Mesenchymal stem cell (in vitro differentiated cells and primary cell): Measurements from ENCODE around the gene CFAP65.

Experiments used
- DNase-seq: peaks from one replicate; pipeline ENCODE4 v3.0.0-alpha.2; 2013
- H2AFZ ChIP-seq: one replicate; pipeline ENCODE4 v1.6.1; 2013; ENCODE audit warnings: low read depth, mild to moderate bottlenecking, control low read depth, inconsistent platforms, low read length, moderate library complexity
- H2AK5ac ChIP-seq: 2 replicates; pipeline ENCODE4 v1.6.1; 2013; ENCODE audit warnings: low read length, moderate library complexity, mild to moderate bottlenecking, inconsistent platforms; ENCODE audit not compliant: severe bottlenecking
- H2BK120ac ChIP-seq: one replicate; pipeline ENCODE4 v1.6.1; 2013; ENCODE audit warnings: low read depth, mild to moderate bottlenecking, inconsistent platforms, low read length, moderate library complexity
- H2BK12ac ChIP-seq, 2 experiments: one replicate each; pipeline ENCODE4 v1.6.1; 2013; ENCODE audit warnings: inconsistent platforms in 2 of 2, low read length in 2 of 2, mild to moderate bottlenecking in 2 of 2, moderate library complexity in 2 of 2, control low read depth in 1 of 2
- H2BK15ac ChIP-seq: one replicate; pipeline ENCODE4 v1.6.1; 2013; ENCODE audit warnings: mild to moderate bottlenecking, low read depth, inconsistent platforms; ENCODE audit not compliant: poor library complexity, severe bottlenecking
- H2BK5ac ChIP-seq: 2 replicates; pipeline ENCODE4 v1.6.1; 2013; ENCODE audit warnings: low read depth, mild to moderate bottlenecking, low read length, control low read depth, inconsistent platforms; ENCODE audit not compliant: poor library complexity, severe bottlenecking
- H3K14ac ChIP-seq, 2 experiments: one replicate each; pipeline ENCODE4 v1.6.1; 2013; ENCODE audit warnings: inconsistent platforms in 2 of 2, low read length in 2 of 2, control low read depth in 1 of 2, mild to moderate bottlenecking in 1 of 2, moderate library complexity in 1 of 2
- H3K18ac ChIP-seq, 2 experiments: one replicate each; pipeline ENCODE4 v1.6.1; 2013; ENCODE audit warnings: inconsistent platforms in 2 of 2, low read length in 2 of 2, control low read depth in 1 of 2, low read depth in 1 of 2, mild to moderate bottlenecking in 1 of 2
- H3K23ac ChIP-seq, 2 experiments: one replicate each; pipeline ENCODE4 v1.6.1; 2013; ENCODE audit warnings: inconsistent platforms in 2 of 2, low read length in 2 of 2, mild to moderate bottlenecking in 2 of 2, moderate library complexity in 2 of 2, control low read depth in 1 of 2
- H3K27ac ChIP-seq: 2 replicates; pipeline ENCODE4 v1.5.1; 2013; ENCODE audit warnings: mild to moderate bottlenecking, moderate library complexity, low read length, control low read depth, inconsistent platforms; ENCODE audit not compliant: poor library complexity, severe bottlenecking
- H3K27me3 ChIP-seq, 2 experiments: 2 replicates each; pipeline versions ENCODE4 v1.6.1 to v1.7.0; 2013; ENCODE audit warnings: low read length in 2 of 2, mild to moderate bottlenecking in 2 of 2, moderate library complexity in 2 of 2, control low read depth in 1 of 2, inconsistent platforms in 1 of 2; ENCODE audit not compliant: control insufficient read depth in 1 of 2, insufficient read depth in 1 of 2
- H3K36me3 ChIP-seq, 2 experiments: 2 replicates each; pipeline versions ENCODE4 v1.6.1 to v1.7.0; 2013; ENCODE audit warnings: low read length in 2 of 2, control low read depth in 1 of 2, inconsistent platforms in 1 of 2, low read depth in 1 of 2, mild to moderate bottlenecking in 1 of 2; ENCODE audit not compliant: insufficient read depth in 2 of 2, control insufficient read depth in 1 of 2
- H3K4ac ChIP-seq, 2 experiments: one replicate each; pipeline ENCODE4 v1.6.1; 2013; ENCODE audit warnings: inconsistent platforms in 2 of 2, low read length in 2 of 2, mild to moderate bottlenecking in 2 of 2, moderate library complexity in 2 of 2, control low read depth in 1 of 2, low read depth in 1 of 2
- H3K4me1 ChIP-seq: 2 replicates; pipeline ENCODE4 v1.6.1; 2013; ENCODE audit warnings: low read depth, low read length, control low read depth; ENCODE audit not compliant: control insufficient read depth, insufficient read depth
- H3K4me2 ChIP-seq: 2 replicates; pipeline ENCODE4 v1.6.1; 2013; ENCODE audit warnings: low read length, mild to moderate bottlenecking, inconsistent platforms; ENCODE audit not compliant: poor library complexity, severe bottlenecking
- H3K4me3 ChIP-seq, 2 experiments: 2 replicates each; pipeline versions ENCODE4 v1.5.1 to v1.7.0; 2013; ENCODE audit warnings: low read length in 2 of 2, mild to moderate bottlenecking in 2 of 2, control low read depth in 1 of 2, low read depth in 1 of 2; ENCODE audit not compliant: insufficient read depth in 1 of 2
- H3K79me1 ChIP-seq: replicated peaks from 2 replicates; pipeline ENCODE4 v1.6.1; 2013; ENCODE audit warnings: mild to moderate bottlenecking, control low read depth, low read length, inconsistent platforms; ENCODE audit not compliant: poor library complexity, severe bottlenecking
- H3K9ac ChIP-seq: 2 replicates; pipeline ENCODE4 v1.7.0; 2013; ENCODE audit warnings: mild to moderate bottlenecking, low read length, moderate library complexity
- H3K9me3 ChIP-seq: 2 replicates; pipeline ENCODE4 v1.7.0; 2013; ENCODE audit warnings: mild to moderate bottlenecking, low read length; ENCODE audit not compliant: control insufficient read depth
- H4K8ac ChIP-seq: one replicate; pipeline ENCODE4 v1.6.1; 2013; ENCODE audit warnings: inconsistent platforms, mild to moderate bottlenecking, low read length, moderate library complexity
- H4K91ac ChIP-seq: one replicate; pipeline ENCODE4 v1.6.1; 2013; ENCODE audit warnings: mild to moderate bottlenecking, low read length, inconsistent platforms
- WGBS: methylation state at CpG from one replicate; pipeline ENCODE4 v1.1.7; 2013; ENCODE audit warnings: mixed read lengths; 5-methylcytosine and 5-hydroxymethylcytosine counted together
- small RNA-seq: library from polyadenylated mRNA; stranded (forward); fragments of <200 nt; extraction: miRNeasy Mini kit (QIAGEN cat#:217004); gene quantifications from one replicate; pipeline ENCODE3, GENCODE V24; 2013; ENCODE audit warnings: low read depth

The CFAP65 gene

DNA sequence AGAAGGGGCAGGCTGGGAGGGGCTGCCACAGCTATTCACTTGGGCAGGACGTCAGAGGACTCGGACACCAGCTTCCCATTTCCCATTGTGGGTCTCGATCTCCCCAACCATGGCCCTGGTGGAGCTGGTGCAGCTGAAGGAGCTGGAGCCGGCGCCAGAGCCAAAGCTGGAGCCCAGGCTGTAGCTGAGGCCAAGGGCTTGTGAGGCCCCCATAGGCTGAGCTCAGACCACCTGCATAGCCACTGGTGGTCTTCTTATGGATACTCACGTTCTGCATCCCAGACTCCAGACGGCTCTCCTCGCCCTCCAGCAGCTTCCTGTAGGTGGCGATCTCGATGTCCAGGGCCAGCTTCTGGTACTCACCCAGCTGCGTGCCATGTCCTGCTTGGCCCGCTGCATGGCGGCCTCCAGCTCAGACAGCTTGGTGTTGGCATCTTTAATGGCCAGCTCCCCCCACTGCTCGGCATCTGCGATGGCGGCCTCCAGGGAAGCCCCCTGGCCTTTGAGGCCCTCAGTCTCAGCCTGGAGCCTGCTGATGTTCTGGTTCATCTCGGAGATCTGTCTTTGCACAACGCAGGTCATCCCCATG lies 87.9 kb downstream of the CFAP65 start:
- WGBS = 66% methylated on average over 18 of the region's 18 CpGs
- H2BK5ac ChIP-seq = no peak overlapping the region
- no peak overlapping the region for H3K18ac ChIP-seq
- no peak for DNase-seq
- no peaks in the 10 kb centered on the region for H3K4me1 ChIP-seq
- H2AFZ ChIP-seq = no peak overlapping the region
- H4K8ac ChIP-seq = no peak overlapping the region
- H4K91ac ChIP-seq = no peak overlapping the region
- no peak overlapping the region for H2AK5ac ChIP-seq
- no peaks in the 10 kb centered on the region for H3K9me3 ChIP-seq
- no peak overlapping the region for H3K4me2 ChIP-seq
- H3K4ac ChIP-seq = no peak overlapping the region
- no peak overlapping the region for H2BK12ac ChIP-seq
- H3K23ac ChIP-seq = no peak overlapping the region
- no peak overlapping the region for H3K14ac ChIP-seq
- H3K27me3 ChIP-seq = peaks cover 83 to 90% of the 10 kb centered on the region in 2 experiments
- no peaks in the 10 kb centered on the region for H3K79me1 ChIP-seq
- H2BK120ac ChIP-seq = no peak overlapping the region
- H3K27ac ChIP-seq = no peak overlapping the region
- H3K4me3 ChIP-seq = no peak overlapping the region
- no peaks in the 10 kb centered on the region for H3K36me3 ChIP-seq
- H2BK15ac ChIP-seq = no peak overlapping the region
- no peak overlapping the region for H3K9ac ChIP-seq

Small RNAs within 50 kb of the gene (small RNA-seq; reads per million reads assigned to genes)
- gene MIR3131 (0.86 reads per million), gene MIR375 (3.7 reads per million, percentile 34 among the genes with 10 or more reads in this experiment)
